HL-60 (cell line): ENCODE results near the gene ACOXL.

Source experiments
- POLR2AphosphoS5 ChIP-seq: IDR thresholded peaks from 2 replicates; pipeline ENCODE4 v1.6.1; 2012; ENCODE audit warnings: low read depth
- TF ChIP-seq, protein P1 (sequence below): IDR thresholded peaks from one replicate; pipeline ENCODE4 v1.5.1; 2011; ENCODE audit warnings: low read length, control low read depth, inconsistent platforms; ENCODE audit not compliant: insufficient read depth

DNA sequence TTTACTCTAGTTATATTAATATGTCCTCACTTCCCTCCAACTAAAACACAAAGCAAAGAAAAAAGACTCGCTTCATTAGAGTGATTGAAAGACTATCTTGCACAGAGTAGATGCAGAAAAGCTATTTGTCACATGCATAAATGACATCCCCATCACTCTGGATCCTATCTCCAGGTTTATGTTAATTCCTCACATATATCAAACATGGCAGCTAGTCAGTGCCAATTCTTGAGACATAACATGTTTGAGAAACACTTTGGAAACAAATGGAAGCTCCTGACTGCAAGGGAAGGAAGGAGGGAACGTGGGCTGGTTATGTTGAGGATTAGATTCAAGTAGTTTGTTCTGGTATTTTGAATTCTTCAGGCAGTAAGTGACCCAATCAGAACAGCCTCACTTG, 298.6 kb downstream of the ACOXL start:
- TF ChIP-seq, protein P1, sequence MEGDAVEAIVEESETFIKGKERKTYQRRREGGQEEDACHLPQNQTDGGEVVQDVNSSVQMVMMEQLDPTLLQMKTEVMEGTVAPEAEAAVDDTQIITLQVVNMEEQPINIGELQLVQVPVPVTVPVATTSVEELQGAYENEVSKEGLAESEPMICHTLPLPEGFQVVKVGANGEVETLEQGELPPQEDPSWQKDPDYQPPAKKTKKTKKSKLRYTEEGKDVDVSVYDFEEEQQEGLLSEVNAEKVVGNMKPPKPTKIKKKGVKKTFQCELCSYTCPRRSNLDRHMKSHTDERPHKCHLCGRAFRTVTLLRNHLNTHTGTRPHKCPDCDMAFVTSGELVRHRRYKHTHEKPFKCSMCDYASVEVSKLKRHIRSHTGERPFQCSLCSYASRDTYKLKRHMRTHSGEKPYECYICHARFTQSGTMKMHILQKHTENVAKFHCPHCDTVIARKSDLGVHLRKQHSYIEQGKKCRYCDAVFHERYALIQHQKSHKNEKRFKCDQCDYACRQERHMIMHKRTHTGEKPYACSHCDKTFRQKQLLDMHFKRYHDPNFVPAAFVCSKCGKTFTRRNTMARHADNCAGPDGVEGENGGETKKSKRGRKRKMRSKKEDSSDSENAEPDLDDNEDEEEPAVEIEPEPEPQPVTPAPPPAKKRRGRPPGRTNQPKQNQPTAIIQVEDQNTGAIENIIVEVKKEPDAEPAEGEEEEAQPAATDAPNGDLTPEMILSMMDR = no peak
- TF ChIP-seq POLR2AphosphoS5 = no peak
